CD4-positive, alpha-beta memory T cell (primary cell): ENCODE results near the gene TRPV5. TPM values are rescaled to one million over a fixed set of nuclear protein-coding genes. Genes with fewer than 3 reads are reported as not detected.
A peak's percentile ranks its signal among the peaks of the same experiment; 100 is the strongest.

Experiments used
- CTCF ChIA-PET: fragments of 350-600 bp; sonication (Branson Sonifier 250); formaldehyde crosslinking; loops from one replicate; lab custom pipeline; 2021; ENCODE audit warnings: inconsistent platforms; ENCODE audit not compliant: partially characterized antibody; lab: Charles Lee
- POLR2A ChIA-PET: fragments of 350-600 bp; sonication (Branson Sonifier 250); formaldehyde crosslinking; loops from one replicate; lab custom pipeline; 2021; ENCODE audit not compliant: partially characterized antibody; lab: Charles Lee
- DNase-seq, 5 donors: peaks; one replicate each; pipeline versions ENCODE4 v3.0.0 to v3.0.0-alpha.2; 2020 to 2022; ENCODE audit warnings: mixed read lengths in 1 of 5
- H3K27ac ChIP-seq: one replicate; pipeline ENCODE4 v1.7.0; 2013; ENCODE audit warnings: low read depth, low read length
- H3K27me3 ChIP-seq: 2 replicates; pipeline ENCODE4 v1.7.0; 2013; ENCODE audit warnings: mild to moderate bottlenecking, low read length, moderate library complexity; ENCODE audit not compliant: insufficient read depth
- H3K36me3 ChIP-seq: 2 replicates; pipeline ENCODE4 v1.7.0; 2013; ENCODE audit warnings: mild to moderate bottlenecking, low read length, moderate library complexity; ENCODE audit not compliant: insufficient read depth
- H3K4me1 ChIP-seq: 2 replicates; pipeline ENCODE4 v1.7.0; 2013; ENCODE audit warnings: mild to moderate bottlenecking, low read length, moderate library complexity; ENCODE audit not compliant: insufficient read depth
- H3K4me3 ChIP-seq, 2 donors: one replicate each; pipeline ENCODE4 v1.7.0; 2013; ENCODE audit warnings: low read length in 2 of 2, mild to moderate bottlenecking in 1 of 2
- H3K9me3 ChIP-seq, 2 donors: one replicate each; pipeline ENCODE4 v1.7.0; 2013; ENCODE audit warnings: low read length in 2 of 2, control low read depth in 1 of 2; ENCODE audit not compliant: control insufficient read depth in 1 of 2
- H3K27ac Mint-ChIP-seq, 7 donors: one replicate each; pipeline ENCODE4 v1.8.0; 2020 to 2021; ENCODE audit warnings: mixed read lengths in 7 of 7, mild to moderate bottlenecking in 6 of 7, inconsistent platforms in 3 of 7, moderate library complexity in 3 of 7
- H3K27me3 Mint-ChIP-seq, 2 donors: one replicate each; pipeline ENCODE4 v1.8.0; 2020 to 2021; ENCODE audit warnings: mixed read lengths in 2 of 2
- H3K36me3 Mint-ChIP-seq, 2 donors: one replicate each; pipeline ENCODE4 v1.8.0; 2020 to 2021; ENCODE audit warnings: mixed read lengths in 2 of 2, inconsistent platforms in 1 of 2, mild to moderate bottlenecking in 1 of 2
- H3K4me1 Mint-ChIP-seq, 4 donors: one replicate each; pipeline ENCODE4 v1.8.0; 2020 to 2021; ENCODE audit warnings: mixed read lengths in 4 of 4, mild to moderate bottlenecking in 1 of 4
- H3K4me3 Mint-ChIP-seq, 8 donors: one replicate each; pipeline ENCODE4 v1.8.0; 2020 to 2021; ENCODE audit warnings: mixed read lengths in 8 of 8, mild to moderate bottlenecking in 7 of 8, moderate library complexity in 6 of 8, inconsistent platforms in 3 of 8
- H3K9me3 Mint-ChIP-seq, 8 donors: one replicate each; pipeline ENCODE4 v1.8.0; 2020 to 2021; ENCODE audit warnings: mixed read lengths in 8 of 8, mild to moderate bottlenecking in 5 of 8, inconsistent platforms in 3 of 8, moderate library complexity in 1 of 8
- intact Hi-C: fragments of 100-400 bp; cut with micrococcal nuclease; formaldehyde crosslinking; loops from one replicate; pipeline ENCODE4 v1.15.1; 2023
- polyA plus RNA-seq, 2 donors: library from polyadenylated mRNA; unstranded; fragments of 300-500 nt; fragmentation: Illumina TruSeq; gene quantifications; one replicate each; pipeline ENCODE4 v1.2.3, GENCODE V29; 2021
- total RNA-seq, 2 experiments: library from RNA; stranded (reverse); gene quantifications; one replicate each; pipeline ENCODE4 v1.2.3, GENCODE V29; 2021

Gene TRPV5
- total and polyA plus RNA-seq, 4 experiments from 2014 or later, result not detected

- H3K27ac Mint-ChIP-seq, result peak overlapping the region in 1 of 7 donors; percentile 38
- Histone ChIP-seq H3K4me3 (no peak overlapping the region), H3K27me3 (no peaks in the 10 kb centered on the region), H3K4me1 (no peaks in the 10 kb centered on the region), H3K36me3 (no peaks in the 10 kb centered on the region), H3K9me3 (no peaks in the 10 kb centered on the region), H3K27ac (no peak overlapping the region)
- no peaks in the 10 kb centered on the region for H3K36me3 Mint-ChIP-seq
- H3K4me3 Mint-ChIP-seq, result no peak overlapping the region
- peaks cover 8 to 11% of the 10 kb centered on the region in 2 donors for H3K27me3 Mint-ChIP-seq
- no peak for DNase-seq
- H3K9me3 Mint-ChIP-seq, result no peaks in the 10 kb centered on the region
- peaks cover 0 to 1% (median 0%) of the 10 kb centered on the region in 4 donors for H3K4me1 Mint-ChIP-seq
- ChIA-PET POLR2A (no interaction called here), CTCF (interaction anchor here (1.4 kb wide), 1 partner anchor 14 kb away, joined by 3 read pairs; no protein-coding TSS in a partner anchor)
- intact Hi-C loops, result no loop called here
Observed at GRCh38 chr7:142887282-142888015, 46.1 kb downstream of the TRPV5 start.

GRCh38 chr7:142886866-142887265 is 46.7 kb downstream of the TRPV5 start:
- no peak for DNase-seq
- H3K4me3 Mint-ChIP-seq, result no peak overlapping the region
- no peaks in the 10 kb centered on the region for H3K4me1 ChIP-seq
- no peaks in the 10 kb centered on the region for H3K36me3 Mint-ChIP-seq
- H3K4me3 ChIP-seq, result no peak overlapping the region
- CTCF ChIA-PET, result interaction anchor here (1.4 kb wide), 1 partner anchor 14 kb away, joined by 3 read pairs; no protein-coding TSS in a partner anchor
- intact Hi-C loops, result no loop called here
- POLR2A ChIA-PET, result no interaction called here
- H3K27ac Mint-ChIP-seq, result peak overlapping the region in 1 of 7 donors; percentile 11
- peaks cover 0 to 1% (median 0%) of the 10 kb centered on the region in 4 donors for H3K4me1 Mint-ChIP-seq
- peaks cover 8 to 11% of the 10 kb centered on the region in 2 donors for H3K27me3 Mint-ChIP-seq
- H3K9me3 Mint-ChIP-seq, result no peaks in the 10 kb centered on the region
- H3K36me3 ChIP-seq, result no peaks in the 10 kb centered on the region
- H3K9me3 ChIP-seq, result no peaks in the 10 kb centered on the region
- H3K27me3 ChIP-seq, result no peaks in the 10 kb centered on the region
- H3K27ac ChIP-seq, result no peak overlapping the region

GRCh38 chr7:142885311-142886230 is 48.0 kb downstream of the TRPV5 start, which contains the start of gene TRPV6:
Gene TRPV6, minus strand, starts transcription at chr7:142885745.
- no peaks in the 10 kb centered on the region for H3K9me3 Mint-ChIP-seq
- intact Hi-C loops, result no loop called here
- Histone ChIP-seq H3K4me3 (no peak within 1 kb of the TSS), H3K27me3 (no peaks in the 10 kb centered on the region), H3K4me1 (no peaks in the 10 kb centered on the region), H3K36me3 (no peaks in the 10 kb centered on the region), H3K9me3 (no peaks in the 10 kb centered on the region), H3K27ac (no peak within 1 kb of the TSS)
- no peak within 1 kb of the TSS for H3K27ac Mint-ChIP-seq
- POLR2A ChIA-PET, result no interaction called here
- H3K4me3 Mint-ChIP-seq, result no peak within 1 kb of the TSS
- no peaks in the 10 kb centered on the region for H3K36me3 Mint-ChIP-seq
- peaks cover 0 to 4% (median 0%) of the 10 kb centered on the region in 4 donors for H3K4me1 Mint-ChIP-seq
- H3K27me3 Mint-ChIP-seq, result peaks cover 8 to 11% of the 10 kb centered on the region in 2 donors
- CTCF ChIA-PET, result no interaction called here
- DNase-seq, result no peak

GRCh38 chr7:142884286-142884640 is 49.3 kb downstream of the TRPV5 start:
- DNase-seq, result no peak

GRCh38 chr7:142883571-142884285 is 49.8 kb downstream of the TRPV5 start:
- no peak for DNase-seq
- Mint-ChIP-seq H3K9me3 (no peaks in the 10 kb centered on the region), H3K27ac (no peak overlapping the region), H3K27me3 (peaks cover 7 to 11% of the 10 kb centered on the region in 2 donors), H3K4me3 (no peak overlapping the region), H3K36me3 (no peaks in the 10 kb centered on the region), H3K4me1 (peaks cover 0 to 4% (median 0%) of the 10 kb centered on the region in 4 donors)
- intact Hi-C loops, result no loop called here
- Histone ChIP-seq H3K27ac (no peak overlapping the region), H3K9me3 (no peaks in the 10 kb centered on the region), H3K4me3 (no peak overlapping the region), H3K4me1 (no peaks in the 10 kb centered on the region), H3K27me3 (no peaks in the 10 kb centered on the region), H3K36me3 (no peaks in the 10 kb centered on the region)
- POLR2A ChIA-PET, result no interaction called here
- CTCF ChIA-PET, result interaction anchor here (0.6 to 1.9 kb wide), 2 partner anchors 18 to 120 kb away, joined by 3 to 4 read pairs; no protein-coding TSS in a partner anchor

More at GRCh38 chr7:142884286-142884640, 49.3 kb downstream of the TRPV5 start:
- Mint-ChIP-seq H3K4me3 (no peak overlapping the region), H3K27ac (no peak overlapping the region), H3K4me1 (peaks cover 0 to 4% (median 0%) of the 10 kb centered on the region in 4 donors), H3K9me3 (no peaks in the 10 kb centered on the region), H3K27me3 (peaks cover 6 to 11% of the 10 kb centered on the region in 2 donors), H3K36me3 (no peaks in the 10 kb centered on the region)
- ChIA-PET POLR2A (no interaction called here), CTCF (no interaction called here)
- no peaks in the 10 kb centered on the region for H3K4me1 ChIP-seq
- H3K36me3 ChIP-seq, result no peaks in the 10 kb centered on the region
- intact Hi-C loops, result no loop called here
- H3K4me3 ChIP-seq, result no peak overlapping the region
- no peaks in the 10 kb centered on the region for H3K9me3 ChIP-seq
- H3K27ac ChIP-seq, result no peak overlapping the region
- H3K27me3 ChIP-seq, result no peaks in the 10 kb centered on the region

- Mint-ChIP-seq H3K4me3 (no peak overlapping the region), H3K27me3 (peaks cover 7 to 11% of the 10 kb centered on the region in 2 donors)
- no peak for DNase-seq
Observed at GRCh38 chr7:142883145-142883544, 50.4 kb downstream of the TRPV5 start.

More at GRCh38 chr7:142883145-142883544, 50.4 kb downstream of the TRPV5 start:
- ChIA-PET CTCF (interaction anchor here (0.6 to 3.9 kb wide), 3 partner anchors 17 to 121 kb away, joined by 3 to 14 read pairs (median 4); partner anchors contain the start of gene EPHB6), POLR2A (no interaction called here)
- intact Hi-C loops, result no loop called here
- no peaks in the 10 kb centered on the region for H3K27me3 ChIP-seq
- H3K4me1 ChIP-seq, result no peaks in the 10 kb centered on the region
- H3K27ac ChIP-seq, result no peak overlapping the region
- Mint-ChIP-seq H3K27ac (no peak overlapping the region), H3K4me1 (peaks cover 0 to 4% (median 0%) of the 10 kb centered on the region in 4 donors), H3K9me3 (no peaks in the 10 kb centered on the region), H3K36me3 (no peaks in the 10 kb centered on the region)
- no peaks in the 10 kb centered on the region for H3K9me3 ChIP-seq
- no peak overlapping the region for H3K4me3 ChIP-seq
- H3K36me3 ChIP-seq, result no peaks in the 10 kb centered on the region
